NCI-H446 treated with DMSO at 0.1 percent for 48 hours (cell line): Measurements from ENCODE around the gene CACNB4.
A peak's percentile ranks its signal among the peaks of the same experiment; 100 is the strongest.
"Not testable (repeated sequence)": the region's sequence is repeated elsewhere in the genome, so short reads cannot be mapped to it uniquely, and the experiment has no call there.

Experiments used
- DNase-seq: peaks from one replicate; lab custom pipeline; 2025; lab: John Stamatoyannopoulos, UW

The CACNB4 gene

GRCh38 chr2:152098496-152099366, at the start of gene CACNB4:
Gene CACNB4 (minus strand): TSS chr2:152099044.
- DNase-seq: no peak

- DNase-seq: no peak
Measured at GRCh38 chr2:152134488-152135280, 35.8 kb upstream of the CACNB4 start.

- DNase-seq: no peak
Measured at GRCh38 chr2:152132306-152132705, 33.5 kb upstream of the CACNB4 start.

- DNase-seq: no peak
Measured at GRCh38 chr2:152127628-152128027, 28.8 kb upstream of the CACNB4 start.

- DNase-seq: no peak
Measured at GRCh38 chr2:152126664-152127063, 27.8 kb upstream of the CACNB4 start.

GRCh38 chr2:152122161-152122560, 23.3 kb upstream of the CACNB4 start:
- no peak for DNase-seq

GRCh38 chr2:152120430-152120829, 21.6 kb upstream of the CACNB4 start:
- DNase-seq: no peak

GRCh38 chr2:152115952-152116351, 17.1 kb upstream of the CACNB4 start:
- DNase-seq: no peak

- DNase-seq: no peak
Measured at GRCh38 chr2:152114366-152114765, 15.5 kb upstream of the CACNB4 start.

- not testable (repeated sequence) for DNase-seq
Measured at GRCh38 chr2:152107140-152107539, 8.3 kb upstream of the CACNB4 start.

- no peak for DNase-seq
Measured at GRCh38 chr2:152106464-152106863, 7.6 kb upstream of the CACNB4 start.

GRCh38 chr2:152103271-152103670, 4.4 kb upstream of the CACNB4 start:
- DNase-seq: no peak

GRCh38 chr2:152100961-152101360, 2.1 kb upstream of the CACNB4 start:
- no peak for DNase-seq

- DNase-seq: no peak
Measured at GRCh38 chr2:152099367-152100050, 665 bp upstream of the CACNB4 start.

GRCh38 chr2:152097801-152098495, 896 bp downstream of the CACNB4 start:
- DNase-seq: no peak

GRCh38 chr2:152097290-152097800, 1.5 kb downstream of the CACNB4 start:
- no peak for DNase-seq

- no peak for DNase-seq
Measured at GRCh38 chr2:152095146-152095545, 3.7 kb downstream of the CACNB4 start.

- no peak for DNase-seq
Measured at GRCh38 chr2:152094014-152094413, 4.8 kb downstream of the CACNB4 start.

GRCh38 chr2:152093464-152093863, 5.4 kb downstream of the CACNB4 start:
- DNase-seq: peak; percentile 80

- no peak for DNase-seq
Measured at GRCh38 chr2:152092095-152092494, 6.7 kb downstream of the CACNB4 start.

GRCh38 chr2:152090726-152091125, 8.1 kb downstream of the CACNB4 start:
- DNase-seq: not testable (repeated sequence)

GRCh38 chr2:152089238-152089637, 9.6 kb downstream of the CACNB4 start:
- no peak for DNase-seq
